ELF-1 (cell line): Measurements from ENCODE around the gene SH2D1B.

Experiments used
- DNase-seq: peaks from one replicate; pipeline ENCODE4 v3.0.0-alpha.2; 2016; ENCODE audit warnings: low read depth, low spot score

Gene SH2D1B

DNA sequence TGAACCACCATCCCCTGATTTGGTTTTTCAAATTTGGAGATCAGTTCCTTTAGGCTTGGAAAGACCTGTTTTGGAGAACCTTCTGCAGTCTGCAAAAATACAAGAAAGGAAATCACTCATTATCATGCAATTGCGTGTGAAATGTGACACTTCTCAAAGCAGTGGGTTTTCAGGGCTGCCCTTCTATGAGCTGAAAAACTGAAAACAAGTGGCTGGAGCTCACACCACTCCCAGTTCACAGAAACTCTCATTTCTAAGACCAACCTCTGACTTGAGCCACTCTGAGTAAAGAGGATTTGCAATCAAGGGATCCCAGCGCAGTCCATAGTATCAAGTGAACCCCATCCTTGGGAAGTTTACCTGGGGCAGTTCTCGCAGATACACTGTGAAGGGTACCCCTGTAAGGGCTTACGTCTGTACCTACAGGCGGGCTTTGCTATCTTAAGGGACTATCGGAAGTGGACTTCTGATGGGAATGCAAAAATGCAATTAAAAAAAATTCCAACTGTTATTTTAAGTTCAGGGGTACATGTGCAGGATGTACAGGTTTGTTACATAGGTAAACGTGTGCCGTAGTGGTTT lies 12.8 kb downstream of the SH2D1B start:
- no peak for DNase-seq

DNA sequence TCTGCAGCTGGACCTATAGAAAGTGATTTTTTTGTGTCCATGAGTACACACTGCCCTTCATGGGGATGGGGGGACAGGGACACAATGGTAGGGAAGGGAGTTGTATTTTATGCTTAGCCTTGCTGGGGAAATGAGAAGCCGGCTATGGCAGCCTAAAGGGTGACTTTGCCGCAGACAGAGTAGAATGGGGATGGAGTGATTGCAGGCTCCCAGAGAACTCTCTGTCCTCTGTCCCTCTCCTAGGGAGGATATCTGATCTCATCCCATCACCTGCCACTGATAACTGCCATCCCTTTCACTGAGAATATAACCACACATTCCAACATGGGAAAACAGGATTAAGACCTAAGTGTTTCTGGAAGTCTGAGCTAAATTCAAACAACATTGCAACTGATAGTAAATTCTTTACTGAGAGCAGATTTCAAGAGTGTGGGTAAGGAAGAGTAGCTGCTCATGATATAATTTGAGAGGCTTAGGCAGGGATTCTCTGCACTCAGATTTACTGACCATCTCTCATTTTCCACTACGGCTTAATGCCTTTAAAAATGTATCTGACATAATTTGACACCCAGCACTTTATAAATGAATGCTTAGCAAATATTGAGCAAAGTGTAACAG lies 13.9 kb downstream of the SH2D1B start:
- DNase-seq = no peak

GRCh38 chr1:162397039-162397448 lies 14.9 kb downstream of the SH2D1B start:
- DNase-seq = no peak

- no peak for DNase-seq
Observed at GRCh38 chr1:162396201-162396906, 15.6 kb downstream of the SH2D1B start.

DNA sequence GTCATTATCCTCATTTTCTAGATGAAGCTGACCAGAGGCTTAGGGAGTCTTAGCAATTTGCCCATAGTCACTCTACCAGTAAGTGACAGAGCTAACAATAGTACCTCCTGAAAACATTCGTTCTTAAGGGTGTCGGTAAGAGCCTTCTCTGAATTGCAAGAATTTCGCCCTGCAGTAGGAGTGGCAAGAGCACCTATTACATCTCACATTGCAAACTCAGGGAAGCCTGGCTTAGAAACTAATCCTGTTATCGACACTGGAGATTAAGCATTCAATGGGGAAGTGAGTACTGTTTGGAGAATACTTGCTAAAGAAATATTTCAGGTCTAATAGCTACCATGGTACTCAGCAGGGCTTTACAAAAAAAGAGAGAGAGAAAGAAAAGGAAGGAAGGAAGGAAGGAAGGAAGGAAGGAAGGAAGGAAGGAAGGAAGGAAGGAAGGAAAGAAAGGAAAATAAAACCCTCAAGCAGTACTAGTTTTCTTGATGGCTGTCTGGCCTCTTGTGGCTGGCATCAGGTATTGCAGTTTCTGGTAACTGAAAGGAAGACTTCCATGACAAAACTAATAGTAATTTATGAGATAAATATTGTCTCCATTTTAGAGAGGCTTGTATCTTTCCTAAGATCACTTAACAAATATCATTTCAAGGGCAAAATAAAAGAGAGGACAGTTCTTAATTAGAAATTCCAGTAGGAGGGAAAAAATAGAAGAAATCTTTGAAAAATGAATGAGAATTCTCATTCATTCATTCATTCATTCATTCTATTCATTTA lies 20.0 kb downstream of the SH2D1B start:
- DNase-seq = no peak

GRCh38 chr1:162390396-162391185 lies 21.3 kb downstream of the SH2D1B start:
- no peak for DNase-seq

DNA sequence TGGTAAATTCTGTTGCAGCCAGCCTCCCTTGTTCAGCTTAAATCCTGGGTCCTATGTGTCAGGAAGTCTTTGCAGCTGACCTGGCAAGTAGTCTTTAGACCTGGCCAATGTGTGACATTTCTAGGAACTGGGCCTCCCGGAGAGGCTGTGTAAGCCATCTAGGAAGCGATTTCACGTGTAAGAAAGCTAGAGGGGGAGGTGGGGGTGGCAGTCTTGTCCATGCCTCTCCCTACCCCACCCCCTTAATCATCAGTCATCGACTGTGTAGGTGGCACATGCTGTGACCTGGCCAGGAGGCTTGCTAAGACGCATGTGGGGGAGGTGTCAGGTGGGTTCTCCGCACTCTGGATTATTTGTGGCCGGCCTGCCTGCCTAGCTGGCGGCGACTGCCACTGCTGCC lies 22.0 kb downstream of the SH2D1B start:
- no peak for DNase-seq

DNA sequence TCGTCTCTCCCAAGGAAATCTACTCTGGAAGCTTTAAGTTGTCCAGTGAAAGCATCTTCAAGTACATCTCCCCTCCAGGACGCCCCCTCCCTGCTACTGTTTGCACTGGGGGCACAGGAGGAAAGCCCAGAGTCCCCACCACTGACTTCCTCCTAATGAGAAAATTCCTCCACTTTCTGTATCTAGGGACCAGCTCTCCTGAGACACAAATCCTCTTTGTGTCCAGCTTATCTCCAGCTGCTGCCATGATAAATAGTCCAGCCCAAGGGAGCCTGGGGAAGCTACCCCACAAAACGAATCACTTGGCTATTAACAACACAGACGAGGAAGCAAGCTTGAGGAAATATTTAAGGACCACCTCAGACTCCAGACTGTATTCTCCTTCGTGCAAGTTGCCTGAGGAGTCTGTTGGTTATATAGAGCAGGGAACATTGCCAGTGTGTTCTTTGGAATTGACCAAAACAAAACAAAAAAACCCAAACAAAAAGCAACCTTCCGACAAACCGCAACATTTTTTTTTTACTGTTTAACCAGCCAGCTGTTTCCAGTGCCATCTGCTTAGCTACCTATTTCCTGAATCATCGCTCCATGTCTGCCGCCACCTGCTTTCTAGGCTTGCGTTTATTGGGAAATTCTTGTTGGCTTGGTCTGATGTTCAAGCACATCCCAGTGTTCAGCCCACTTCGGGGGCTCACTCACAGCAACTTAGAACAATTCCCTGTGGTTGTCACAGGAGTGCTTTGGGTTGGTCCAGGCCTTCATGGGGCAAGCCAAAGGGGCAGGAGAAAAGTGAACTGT lies 22.7 kb downstream of the SH2D1B start:
- peak; percentile 31 for DNase-seq

DNA sequence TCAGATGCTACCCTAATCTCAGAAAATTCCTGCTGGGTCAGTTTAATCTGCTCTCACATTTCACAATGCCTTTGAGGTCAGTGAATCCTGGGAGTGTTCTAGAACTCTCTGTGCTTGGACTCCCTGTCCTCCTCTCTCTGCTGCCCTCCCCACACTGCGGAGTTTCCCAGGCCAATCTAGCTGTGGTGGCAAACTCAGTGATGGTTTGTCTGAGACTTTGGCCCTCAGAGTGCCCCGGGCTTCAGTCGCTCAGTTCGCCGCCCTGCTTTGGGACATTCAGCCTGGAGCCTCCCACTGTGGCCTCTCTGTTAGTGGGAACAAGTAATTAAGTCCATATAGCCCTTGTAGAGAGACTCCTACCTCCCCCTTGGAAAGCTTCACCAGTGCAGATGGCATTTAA lies 23.3 kb downstream of the SH2D1B start:
- DNase-seq = no peak

DNA sequence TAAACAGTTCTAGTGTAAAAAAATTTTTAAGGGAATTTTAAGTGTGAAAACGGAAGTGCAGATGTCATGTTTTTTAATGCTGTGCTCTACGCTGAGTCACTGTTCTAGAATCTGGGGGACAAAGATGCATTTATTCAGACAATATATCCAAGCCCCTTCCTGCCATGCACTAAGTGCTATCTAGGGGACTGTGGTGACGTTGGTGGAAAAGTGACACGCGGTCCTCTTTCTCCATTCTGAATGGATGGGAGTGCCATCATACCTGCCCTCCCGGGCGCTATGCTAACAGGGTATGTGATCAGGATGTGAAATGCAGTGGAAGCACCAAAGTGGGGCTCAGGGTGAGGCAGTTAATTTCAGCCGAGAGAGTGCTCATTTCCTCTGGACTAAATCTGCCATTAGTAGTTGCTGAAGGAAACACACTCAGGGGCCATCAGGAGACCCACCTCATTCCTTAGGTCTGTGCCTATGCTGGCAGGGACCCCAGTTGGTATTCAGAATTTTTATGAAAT lies 23.8 kb downstream of the SH2D1B start:
- DNase-seq = no peak

DNA sequence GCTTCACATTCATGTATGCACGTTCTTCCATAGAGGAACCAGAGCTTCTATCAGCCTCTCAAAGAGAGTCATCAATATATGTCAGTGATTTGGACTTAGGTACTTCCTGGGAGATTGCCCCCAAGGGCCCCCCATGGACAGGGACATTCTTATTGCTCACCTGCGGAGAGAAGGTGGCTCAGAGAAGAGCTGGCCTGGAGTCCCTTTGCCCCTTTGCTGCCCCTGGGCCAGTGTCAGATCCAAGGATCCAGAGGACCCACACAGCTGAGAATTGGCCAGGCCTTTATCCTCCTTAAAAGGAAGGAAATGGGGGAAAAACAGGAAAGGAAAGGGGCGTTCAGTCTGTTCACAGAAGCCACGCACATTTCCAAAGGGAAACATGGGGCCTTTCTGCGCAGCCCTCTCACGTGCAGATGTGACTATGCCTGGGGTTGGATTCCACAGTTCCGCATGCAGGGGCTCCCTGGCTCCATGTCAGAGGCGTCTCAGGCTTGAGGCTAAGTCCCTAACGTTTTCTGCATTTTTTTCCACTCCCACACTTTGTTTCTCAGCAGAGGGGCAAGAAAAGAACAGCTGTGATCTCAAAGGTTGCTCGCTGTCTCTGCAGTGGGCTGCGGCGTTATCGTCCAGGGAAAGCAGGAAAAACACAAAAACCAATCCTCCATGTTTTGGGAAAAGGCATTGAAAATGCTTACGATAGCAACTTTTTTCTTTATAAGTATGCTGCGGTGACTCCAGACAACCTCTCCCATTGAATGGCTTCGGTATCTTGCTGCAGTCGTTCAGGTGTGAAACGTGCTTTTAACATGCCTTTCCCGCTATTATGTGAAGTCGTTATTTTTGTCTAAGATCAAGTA lies 24.5 kb downstream of the SH2D1B start:
- no peak for DNase-seq

- DNase-seq = no peak
Observed at GRCh38 chr1:162386292-162387225, 25.4 kb downstream of the SH2D1B start.

DNA sequence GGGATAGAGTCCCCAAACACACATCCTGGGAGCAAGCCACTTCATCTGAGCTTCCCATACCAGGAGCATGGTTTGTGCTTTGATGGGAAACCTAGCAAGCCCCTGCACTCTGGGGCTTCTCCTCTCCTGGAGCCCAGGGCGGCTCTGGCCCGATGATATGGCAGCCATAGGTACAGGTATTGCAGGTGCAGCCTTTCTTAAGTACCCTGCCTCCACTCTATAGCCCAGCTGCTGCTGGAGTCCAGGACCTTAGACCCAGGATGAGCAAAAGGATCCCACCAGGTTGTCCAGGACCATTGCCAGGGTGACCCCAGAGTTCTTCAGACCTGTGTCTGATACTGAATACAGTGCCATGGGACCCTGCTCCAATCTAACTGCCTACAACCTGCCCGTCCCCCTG lies 26.2 kb downstream of the SH2D1B start:
- no peak for DNase-seq

DNA sequence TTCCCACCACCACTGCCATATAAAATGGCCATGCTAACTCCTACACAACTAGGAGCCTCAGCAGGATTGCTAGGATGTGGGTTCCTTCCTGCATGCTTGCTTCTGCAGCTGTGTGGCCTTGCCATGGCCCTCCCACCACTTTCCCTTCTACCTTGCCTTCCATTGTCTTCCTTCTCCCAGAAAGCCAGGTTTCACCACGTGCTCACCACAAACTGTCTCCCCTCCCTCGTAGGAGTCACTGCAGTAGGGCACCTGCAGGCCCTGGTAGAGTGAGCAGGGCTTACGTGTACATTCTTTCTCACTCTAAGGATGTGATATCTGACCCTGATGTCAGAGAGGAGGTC lies 26.7 kb downstream of the SH2D1B start:
- no peak for DNase-seq

DNA sequence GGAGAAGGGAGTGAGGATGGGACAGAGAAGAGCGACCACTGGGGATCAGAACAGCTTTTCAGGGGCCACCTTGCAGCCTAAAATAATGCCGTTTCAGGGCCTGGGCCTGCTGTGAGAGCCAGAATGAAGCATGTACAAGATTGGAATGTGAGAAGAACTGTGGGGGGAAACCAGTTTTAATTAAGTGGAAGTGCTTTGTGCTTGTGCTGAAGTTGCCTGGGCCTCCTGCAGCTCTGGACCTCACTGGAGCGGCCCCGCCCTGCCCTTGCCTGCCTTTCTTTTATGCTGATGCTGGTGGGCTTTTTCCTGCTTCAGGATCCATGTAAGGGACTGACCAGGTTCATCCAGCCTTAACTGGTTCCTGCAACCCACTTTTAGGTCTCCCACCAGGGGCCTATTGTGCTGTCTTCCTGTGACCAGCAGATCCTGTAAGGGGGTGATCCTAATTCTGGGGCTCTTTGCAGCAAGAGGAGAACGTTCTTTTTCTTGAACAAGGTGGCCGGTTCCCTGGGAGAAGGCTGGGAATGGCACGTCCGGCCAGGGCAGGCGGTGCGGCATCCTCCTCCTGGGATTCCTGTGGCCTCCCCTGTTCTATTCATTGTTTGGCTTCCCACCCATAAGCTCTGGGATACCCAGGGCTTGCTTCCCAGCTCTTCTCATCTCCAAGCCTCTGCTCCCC lies 27.2 kb downstream of the SH2D1B start:
- peak; percentile 41 for DNase-seq

DNA sequence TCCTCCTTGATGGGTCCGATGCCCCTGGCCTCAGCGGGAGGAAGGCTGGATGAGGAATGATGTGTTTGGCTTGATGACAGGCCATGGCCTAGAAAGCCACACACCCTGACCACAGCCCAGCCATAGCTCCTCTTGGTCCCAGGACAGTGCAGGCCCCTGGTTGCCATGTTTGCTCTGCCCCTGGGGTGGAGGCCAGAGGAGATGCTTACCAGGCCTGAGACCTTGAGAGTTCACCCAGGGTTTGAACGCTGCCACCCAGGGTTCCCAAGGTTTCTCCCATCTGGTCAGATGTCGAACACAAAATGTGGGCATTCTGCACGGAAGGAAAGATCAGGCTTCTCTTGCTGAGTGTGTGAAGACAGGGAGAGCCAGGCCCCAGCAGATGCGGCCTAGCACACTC lies 27.8 kb downstream of the SH2D1B start:
- no peak for DNase-seq

GRCh38 chr1:162383516-162383915 lies 28.4 kb downstream of the SH2D1B start:
- DNase-seq = no peak

- DNase-seq = no peak
Observed at GRCh38 chr1:162383091-162383490, 28.8 kb downstream of the SH2D1B start.
